Activated CD4-positive, alpha-beta T cell treated with anti-CD3 and anti-CD28 coated beads for 24 hours (primary cell): ENCODE measurements around the gene KLHL28.

Experiments
- DNase-seq, 2 donors: peaks; one replicate each; pipeline ENCODE4 v3.0.0-alpha.2; 2020; ENCODE audit warnings: low read depth in 2 of 2

Gene KLHL28, protein sequence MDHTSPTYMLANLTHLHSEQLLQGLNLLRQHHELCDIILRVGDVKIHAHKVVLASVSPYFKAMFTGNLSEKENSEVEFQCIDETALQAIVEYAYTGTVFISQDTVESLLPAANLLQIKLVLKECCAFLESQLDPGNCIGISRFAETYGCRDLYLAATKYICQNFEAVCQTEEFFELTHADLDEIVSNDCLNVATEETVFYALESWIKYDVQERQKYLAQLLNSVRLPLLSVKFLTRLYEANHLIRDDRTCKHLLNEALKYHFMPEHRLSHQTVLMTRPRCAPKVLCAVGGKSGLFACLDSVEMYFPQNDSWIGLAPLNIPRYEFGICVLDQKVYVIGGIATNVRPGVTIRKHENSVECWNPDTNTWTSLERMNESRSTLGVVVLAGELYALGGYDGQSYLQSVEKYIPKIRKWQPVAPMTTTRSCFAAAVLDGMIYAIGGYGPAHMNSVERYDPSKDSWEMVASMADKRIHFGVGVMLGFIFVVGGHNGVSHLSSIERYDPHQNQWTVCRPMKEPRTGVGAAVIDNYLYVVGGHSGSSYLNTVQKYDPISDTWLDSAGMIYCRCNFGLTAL

DNA sequence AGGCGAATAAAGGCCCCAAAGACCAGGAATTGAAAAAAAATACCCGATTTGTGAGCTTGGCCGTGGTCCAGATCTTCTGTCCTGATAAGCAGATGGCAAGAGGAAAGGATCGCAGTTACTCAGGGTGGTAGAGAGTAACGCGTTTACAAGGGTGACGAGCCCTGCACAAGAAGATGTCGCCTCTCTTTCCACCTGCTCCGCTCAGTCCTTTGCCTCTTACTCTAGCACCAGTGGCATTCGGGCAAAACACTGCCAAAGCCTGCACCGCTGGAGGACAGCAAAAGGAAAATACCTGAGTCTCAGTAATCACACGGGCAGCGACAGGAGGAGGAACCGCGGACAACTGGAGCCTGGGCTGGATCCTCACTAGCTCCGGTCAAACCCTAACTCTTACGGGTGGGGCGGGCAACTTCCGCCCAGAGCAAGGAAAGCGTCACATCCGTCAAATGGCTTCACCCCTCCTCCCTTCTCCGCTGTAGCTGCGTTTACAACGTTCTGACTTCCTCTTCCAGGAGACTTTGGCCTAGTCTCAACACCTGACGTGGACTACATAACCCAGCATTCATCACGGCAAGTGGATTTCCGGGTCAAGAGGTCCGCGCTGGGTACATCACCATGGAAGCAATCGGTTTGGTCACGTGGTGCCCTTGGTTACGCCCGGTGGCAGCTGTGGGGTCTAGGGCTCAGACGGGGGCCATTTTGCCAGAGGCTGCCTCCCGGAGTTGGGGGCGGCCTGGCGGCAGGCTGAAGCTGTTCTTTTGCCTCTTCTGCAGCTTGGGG is at the start of gene KLHL28, which contains the start of gene TOGARAM1:
TSS of gene KLHL28 (minus strand) at position 394 of the 780 bp plus-strand sequence. CDS start 16,019 bp downstream, outside the sequence.
TSS of gene TOGARAM1 (plus strand) at position 637 of the 780 bp plus-strand sequence. CDS start 232 bp downstream, outside the sequence.
- DNase-seq: peak; percentile 87 to 88

DNA sequence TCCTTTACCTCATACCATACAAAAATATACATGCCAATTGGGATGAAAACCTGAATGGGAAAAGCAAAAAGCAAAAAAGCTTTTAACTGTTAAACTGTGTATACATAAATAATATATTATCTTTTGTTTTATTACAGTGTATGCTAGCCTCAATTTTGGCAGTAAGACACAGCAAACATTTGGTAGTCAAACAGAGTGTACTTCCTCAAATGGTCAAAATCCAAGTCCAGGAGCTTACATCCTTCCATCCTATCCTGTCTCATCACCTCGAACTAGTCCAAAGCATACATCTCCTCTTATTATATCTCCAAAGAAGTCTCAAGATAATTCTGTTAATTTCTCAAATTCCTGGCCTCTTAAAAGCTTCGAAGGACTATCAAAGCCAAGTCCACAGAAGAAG is 42.2 kb upstream of the KLHL28 start:
- DNase-seq: no peak

DNA sequence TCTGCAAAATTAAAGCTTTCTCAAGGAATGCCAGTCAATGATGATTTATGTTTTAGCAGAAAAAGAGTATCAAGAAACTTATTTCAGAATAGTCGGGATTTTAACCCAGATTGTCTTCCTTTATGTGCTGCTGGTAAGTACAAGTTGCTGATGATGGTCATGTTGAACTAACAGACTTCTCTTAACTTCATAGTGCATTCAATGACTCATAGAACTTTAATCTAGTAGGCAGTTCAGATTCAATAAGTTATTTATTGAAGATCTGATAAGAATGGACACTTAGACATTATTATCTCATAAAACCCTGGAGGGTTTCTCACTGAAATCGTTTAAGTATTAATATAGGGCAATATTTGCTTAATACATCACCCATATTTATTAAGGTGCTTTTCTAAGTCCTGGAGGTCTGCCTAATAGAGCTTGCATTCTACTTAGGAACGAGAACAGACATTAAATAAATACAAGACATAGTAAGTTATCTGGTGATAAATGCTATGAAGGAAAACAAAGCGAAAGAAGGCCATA is 34.1 kb upstream of the KLHL28 start:
- DNase-seq: no peak

DNA sequence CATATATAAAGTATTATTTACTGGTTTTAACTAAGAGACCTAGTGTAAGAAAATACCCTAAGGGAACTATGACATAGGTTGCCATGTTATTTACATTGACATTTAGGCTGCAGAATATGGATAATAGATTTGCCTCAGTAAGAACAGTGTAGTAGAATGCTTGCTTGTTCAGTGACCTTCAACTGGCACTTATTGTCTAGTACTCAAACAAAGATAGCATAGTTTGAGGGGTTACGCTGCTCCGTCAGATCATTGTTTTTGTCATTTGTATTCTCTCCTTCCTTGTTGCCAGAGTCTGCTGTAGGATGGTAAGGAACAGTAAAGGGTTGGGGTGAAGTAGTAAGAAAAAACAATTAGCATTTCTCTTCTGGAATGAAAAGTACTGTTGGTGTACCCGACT is 33.4 kb upstream of the KLHL28 start:
- no peak for DNase-seq

DNA sequence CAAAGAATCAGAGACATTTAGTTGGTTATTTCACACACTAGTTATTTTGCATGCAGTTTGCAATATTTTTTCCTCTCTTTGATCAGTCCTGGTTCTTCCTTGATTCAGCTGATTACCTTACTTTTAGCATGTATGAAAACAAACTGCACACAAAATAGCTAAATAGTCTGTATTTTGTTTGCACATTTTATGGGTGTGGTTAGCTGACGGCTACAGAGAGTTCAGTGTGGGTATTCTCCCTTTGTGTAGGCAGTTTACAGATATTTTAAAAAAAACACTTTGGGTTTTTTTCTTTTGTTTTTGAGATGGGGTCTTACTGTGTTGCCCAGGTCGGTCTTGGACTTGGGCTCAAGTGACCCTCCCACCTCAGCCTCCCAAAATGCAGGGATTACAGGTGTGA is 28.8 kb upstream of the KLHL28 start:
- DNase-seq: no peak

DNA sequence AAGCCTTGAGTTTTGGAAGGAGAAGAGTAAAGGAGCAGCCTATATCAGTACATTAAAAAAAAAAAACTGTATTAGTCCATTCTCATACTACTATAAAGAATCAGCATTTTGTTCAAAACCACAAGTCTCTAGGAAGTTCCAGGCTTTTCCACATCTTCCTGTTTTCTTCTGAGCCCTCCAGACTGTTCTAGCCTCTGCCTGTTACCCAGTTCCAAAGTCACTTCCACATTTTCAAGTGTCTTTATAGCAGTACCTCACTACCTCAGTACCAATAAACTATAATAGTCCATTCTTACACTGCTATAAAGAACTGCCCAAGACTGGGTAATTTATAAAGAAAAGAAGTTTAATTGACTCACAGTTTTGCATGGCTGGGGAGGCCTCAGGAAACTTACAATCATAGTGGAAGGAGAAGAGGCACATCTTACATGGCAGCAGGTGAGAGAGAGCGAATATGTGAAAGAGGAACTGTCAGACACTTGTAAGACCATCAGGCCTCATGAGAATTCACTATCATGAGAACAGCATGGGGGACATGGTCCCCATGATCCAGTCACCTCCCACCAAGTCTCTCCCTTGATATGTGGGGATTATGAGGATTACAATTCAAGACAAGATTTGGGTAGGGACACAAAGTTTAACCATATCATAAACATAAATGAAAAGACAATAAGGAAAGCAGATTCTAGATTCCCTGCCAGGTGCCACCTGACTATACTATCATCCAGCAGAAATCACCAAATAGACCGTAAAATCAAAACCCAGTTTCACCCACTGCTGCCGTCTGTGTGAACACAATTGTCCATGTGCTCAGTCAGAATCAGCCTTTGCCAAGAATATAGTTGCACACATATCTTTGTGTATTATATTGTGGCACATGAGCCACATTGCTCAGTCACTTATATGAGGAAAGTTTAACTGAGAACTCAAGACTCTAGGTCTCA is 28.0 kb upstream of the KLHL28 start:
- DNase-seq: no peak

DNA sequence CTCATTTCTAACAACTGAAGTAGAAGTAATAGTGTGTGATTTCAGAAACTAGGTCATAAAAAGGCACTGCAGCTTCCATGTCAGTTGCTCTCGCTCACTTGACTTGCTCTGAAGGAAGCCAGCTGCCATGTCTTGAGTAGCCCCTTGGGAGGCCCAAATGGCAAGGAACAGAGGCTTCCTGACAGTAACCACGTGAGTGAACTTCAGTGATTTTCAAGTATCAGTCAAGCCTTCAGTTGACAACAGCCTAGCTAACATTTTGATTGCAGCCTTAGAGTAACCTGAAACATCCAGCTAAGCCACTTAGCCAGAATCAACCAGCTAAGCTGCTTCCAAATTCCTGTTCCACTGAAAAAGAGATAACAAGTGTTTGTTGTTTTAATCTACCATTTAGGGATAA is 26.9 kb upstream of the KLHL28 start:
- DNase-seq: no peak

DNA sequence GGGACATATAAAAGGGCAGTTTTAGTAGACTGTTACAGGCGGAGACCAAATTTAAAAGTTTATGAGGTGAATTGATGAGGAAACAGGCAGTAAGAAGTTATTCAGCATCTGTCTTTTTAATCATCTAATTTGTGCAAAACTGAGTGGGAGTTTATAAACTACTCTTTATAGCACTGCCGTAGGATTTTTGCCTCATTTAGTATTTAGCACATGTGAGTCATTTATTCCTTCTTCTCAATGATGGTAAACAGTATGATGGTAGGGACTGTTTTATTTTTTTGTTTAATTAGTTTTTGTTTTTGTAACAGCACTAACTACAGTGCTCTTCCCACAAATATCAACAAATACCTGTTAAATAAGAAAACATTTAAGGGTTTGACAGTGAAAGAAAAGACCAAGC is 20.8 kb upstream of the KLHL28 start:
- DNase-seq: no peak

DNA sequence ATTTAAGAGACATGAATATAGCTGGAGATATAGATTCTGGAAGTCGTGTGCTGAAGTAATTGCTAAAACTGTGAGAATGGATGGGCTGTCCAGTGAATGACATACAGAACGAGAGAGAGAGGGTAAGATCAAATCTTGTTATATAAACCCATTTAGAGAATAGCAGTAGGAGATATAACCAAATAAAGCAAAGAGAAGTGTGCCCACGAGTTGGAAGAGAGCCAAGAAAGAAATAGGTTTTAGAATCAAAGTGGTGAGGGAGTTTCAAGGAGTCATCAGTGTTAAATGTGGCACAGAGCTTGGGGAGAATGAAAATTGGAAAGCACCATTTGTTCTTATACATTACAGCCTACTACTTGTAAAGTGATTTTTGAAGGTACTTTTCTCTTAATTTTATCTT is 19.5 kb upstream of the KLHL28 start:
- no peak for DNase-seq

DNA sequence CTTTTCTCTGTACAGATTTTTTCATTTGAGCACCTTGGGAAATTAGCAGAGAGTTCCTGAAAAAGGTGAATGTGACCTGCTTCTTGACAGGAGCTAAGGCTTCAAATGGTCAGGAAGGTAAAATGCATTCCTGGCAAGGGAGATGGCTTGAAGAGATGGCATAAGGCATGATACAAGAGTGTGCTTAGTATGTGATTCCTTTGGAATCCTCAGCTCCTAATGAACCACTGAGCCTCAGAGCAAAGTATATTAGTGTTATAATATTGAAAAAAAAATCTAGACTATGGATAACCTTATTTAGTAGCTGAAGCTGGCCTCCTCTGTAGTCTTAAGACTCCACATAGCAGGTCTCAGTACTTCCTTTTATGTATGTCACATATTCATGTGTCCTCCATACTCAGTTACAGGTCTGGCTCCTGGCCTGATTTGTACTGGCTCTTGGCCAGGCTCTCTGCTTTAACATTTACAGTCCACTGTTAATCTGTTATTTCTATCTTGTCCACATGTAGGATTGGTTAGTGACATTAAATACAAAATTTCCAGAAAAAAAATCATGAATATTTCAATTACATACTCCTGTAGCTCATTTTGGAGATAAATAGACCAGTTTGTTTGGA is 18.1 kb upstream of the KLHL28 start:
- no peak for DNase-seq

DNA sequence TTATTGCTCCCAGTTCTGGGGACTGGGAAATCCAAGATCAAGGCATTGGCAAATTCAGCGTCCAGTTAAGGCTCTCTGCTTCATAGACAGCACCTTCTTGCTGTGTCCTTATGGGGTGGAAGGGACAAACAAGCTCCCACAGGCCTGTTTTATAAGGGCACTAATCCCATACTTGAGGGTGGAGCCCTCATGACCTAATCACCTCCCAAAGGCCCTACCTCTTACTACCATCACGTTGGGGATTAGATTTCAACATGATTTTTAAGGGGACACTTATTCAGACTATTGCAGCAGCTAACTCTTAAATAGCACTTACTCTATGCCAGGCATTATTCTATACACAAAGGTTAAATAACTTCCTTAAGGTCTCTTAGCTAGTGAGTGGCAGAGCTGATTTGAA is 17.5 kb upstream of the KLHL28 start:
- DNase-seq: no peak

DNA sequence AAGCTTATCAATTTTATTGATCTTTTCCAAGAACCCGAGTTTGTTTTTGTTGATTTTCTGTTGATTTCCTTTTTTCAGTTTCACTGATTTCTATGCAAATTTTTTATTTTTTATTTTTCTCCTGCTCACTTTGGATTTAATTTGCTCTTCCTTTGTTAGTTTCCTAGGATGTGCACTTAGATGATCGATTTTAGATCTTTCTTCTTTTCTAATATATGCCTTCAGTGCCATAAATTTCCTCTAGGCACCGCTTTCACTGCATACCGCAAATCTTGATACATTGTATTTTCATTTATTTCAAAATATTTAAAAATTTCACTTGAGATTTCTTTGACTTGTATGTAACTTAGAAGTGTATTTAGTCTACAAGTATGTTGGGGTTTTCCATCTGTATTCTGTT is 9.7 kb upstream of the KLHL28 start:
- no peak for DNase-seq

DNA sequence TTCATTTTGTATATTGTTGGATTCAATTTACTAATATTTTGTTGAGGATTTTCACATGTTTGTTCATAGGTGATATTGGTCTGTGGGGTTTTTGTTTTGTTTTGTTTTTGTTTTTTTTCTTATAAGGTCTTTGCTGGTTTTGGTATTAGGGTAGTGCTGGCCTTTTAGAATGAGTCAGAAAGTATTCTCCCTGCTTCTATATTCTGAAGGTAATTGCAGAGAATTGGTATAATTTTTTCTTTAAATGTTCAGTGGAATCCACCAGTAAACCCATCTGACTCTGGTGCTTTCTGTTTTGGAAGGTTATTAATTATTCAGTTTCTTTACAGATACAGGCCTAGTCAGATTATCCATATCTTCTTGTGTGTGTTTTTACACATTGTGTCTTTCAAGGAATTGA is 9.2 kb upstream of the KLHL28 start:
- DNase-seq: no peak

DNA sequence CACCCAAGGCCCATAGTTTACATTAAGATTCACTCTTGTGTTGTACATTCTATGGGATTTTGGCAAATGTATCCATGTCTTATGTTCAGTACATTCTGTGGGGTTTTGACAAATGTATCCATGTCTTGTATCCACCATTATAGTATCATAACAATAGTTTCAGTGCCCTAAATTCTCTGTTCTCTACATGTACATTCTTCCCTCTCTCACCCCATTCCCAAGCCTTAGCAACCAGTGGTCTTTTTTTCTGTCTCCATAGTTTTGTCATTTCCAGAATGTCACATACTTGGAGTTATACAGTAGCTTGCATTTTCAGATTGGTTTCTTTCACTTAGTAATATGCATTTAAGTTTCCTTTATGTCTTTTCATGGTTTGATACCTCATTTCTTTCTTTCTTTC is 7.0 kb upstream of the KLHL28 start:
- no peak for DNase-seq

DNA sequence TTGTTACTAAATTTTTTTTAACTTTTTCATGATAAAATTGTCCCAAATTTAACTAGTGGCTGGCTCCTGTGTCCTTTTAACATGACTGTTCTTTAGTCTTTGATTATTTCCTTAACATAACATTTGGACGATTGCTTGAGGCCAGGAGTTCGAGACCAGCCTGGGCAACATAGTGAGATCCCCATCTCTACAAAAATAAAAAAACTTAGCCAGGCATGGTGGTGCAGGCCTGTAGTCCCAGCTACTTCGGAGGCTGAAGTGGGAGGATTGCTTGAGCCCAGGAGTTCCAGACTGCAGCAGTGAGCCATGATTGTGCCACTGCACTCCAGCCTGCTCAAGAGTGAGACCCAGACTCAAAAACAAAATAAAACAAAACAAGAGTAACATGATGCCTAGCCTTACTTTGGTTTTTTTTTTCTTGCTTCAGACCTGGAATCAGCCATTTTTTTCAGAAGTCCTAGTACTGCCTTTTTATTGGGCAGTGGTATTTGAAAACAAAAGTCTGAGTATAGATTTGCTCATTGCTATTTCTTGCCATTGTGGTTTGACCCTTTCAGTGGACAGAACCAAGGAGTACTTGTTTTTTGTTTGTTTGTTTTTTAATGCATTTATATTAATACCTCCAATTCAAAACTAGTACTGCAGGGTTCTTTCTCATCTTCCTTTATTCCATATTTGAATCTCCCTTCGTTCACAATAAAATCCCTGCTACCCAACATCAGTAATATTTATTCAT is 5.0 kb upstream of the KLHL28 start:
- no peak for DNase-seq

DNA sequence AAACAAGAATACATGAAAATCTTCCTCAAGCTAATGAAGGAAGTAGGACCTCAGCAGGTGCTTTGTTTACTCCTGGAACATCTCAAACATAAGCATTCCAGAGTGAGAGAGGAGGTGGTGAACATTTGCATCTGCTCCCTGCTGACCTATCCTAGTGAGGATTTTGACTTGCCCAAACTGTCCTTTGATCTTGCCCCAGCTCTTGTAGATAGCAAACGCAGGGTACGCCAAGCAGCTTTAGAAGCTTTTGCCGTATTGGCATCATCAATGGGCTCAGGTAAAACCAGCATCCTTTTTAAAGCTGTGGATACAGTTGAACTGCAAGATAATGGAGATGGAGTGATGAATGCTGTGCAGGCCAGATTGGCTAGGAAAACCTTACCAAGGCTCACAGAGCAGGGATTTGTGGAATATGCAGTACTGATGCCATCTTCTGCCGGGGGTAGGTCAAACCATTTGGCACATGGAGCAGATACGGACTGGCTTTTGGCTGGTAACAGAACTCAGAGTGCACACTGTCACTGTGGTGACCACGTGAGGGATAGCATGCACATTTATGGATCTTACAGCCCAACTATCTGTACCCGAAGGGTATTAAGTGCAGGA is 2.1 kb upstream of the KLHL28 start:
- DNase-seq: no peak

DNA sequence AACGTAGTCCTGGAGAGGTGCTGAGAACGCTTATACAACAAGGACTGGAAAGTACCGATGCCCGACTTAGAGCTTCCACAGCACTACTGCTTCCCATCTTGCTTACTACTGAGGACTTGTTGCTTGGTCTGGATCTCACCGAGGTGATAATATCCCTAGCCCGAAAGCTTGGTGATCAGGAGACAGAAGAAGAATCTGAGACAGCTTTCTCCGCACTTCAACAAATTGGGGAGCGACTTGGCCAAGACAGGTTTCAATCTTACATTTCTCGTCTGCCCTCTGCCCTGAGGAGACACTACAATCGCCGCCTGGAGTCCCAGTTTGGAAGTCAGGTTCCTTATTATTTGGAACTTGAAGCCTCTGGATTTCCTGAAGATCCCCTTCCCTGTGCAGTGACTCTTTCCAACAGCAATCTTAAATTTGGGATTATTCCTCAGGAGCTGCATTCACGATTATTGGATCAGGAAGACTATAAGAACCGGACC is 1.3 kb upstream of the KLHL28 start:
- DNase-seq: no peak

DNA sequence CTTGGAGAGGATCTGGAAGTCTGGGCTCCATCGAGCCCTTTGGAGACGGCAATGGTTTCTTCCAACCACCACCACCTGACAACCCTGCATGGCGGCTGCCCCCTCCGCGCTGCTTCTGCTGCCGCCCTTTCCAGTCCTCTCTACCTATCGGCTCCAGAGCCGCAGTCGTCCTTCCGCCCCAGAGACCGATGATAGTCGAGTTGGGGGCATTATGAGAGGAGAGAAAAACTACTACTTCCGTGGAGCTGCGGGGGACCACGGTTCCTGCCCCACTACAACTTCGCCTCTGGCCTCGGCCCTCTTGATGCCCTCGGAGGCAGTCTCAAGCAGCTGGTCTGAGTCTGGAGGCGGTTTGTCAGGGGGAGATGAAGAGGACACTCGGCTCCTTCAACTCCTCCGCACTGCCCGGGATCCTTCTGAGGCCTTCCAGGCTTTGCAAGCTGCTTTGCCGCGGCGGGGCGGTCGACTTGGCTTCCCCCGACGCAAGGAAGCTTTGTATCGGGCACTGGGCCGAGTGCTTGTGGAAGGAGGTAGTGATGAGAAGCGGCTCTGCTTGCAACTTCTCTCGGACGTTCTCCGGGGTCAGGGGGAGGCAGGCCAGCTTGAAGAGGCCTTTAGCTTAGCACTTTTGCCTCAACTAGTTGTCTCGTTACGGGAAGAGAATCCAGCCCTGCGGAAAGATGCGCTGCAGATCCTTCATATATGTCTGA is 742 bp upstream of the KLHL28 start:
- DNase-seq: peak; percentile 1 to 3

DNA sequence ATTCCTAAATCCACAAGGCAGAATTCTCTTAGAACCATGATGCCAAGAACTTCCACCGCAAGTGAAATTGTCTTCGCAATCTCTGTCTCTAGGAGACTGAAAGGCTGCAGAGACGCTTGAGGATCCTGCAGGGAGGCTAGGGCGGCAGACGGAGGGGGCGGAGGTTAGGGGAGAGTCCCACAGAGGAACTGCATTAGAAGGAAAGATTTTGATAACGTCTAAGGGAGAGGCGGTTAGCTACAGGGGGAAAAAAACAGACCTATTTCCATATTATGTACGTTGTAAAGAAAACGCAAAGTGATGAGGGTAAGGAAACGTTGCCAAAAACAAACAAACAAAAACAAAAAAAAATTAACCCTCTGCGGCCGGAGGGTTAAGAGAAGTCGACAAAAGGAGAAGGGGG is 595 bp downstream of the KLHL28 start:
- DNase-seq: peak; percentile 33 to 37
